ENCODE results near the gene CCDC184.

GRCh38 chr12:48220701-48221100, 37.3 kb downstream of the CCDC184 start:
- TF ChIP-seq CTCF (conservative IDR thresholded peaks at IDR 0.05) (no peak), ZFX (IDR thresholded peaks at IDR 0.05) (no peak)
